ENCODE results near the gene TSHZ3. TPM values are rescaled to one million over a fixed set of nuclear protein-coding genes. Genes with fewer than 3 reads are reported as not detected.

The TSHZ3 gene
- total and polyA plus RNA-seq, 2 of the 13 experiments (the other 11 are each of a cell fraction or from before 2014, with no cell fraction given) = not detected

GRCh38 chr19:31334101-31334848 lies 15.0 kb downstream of the TSHZ3 start:
- H3K9ac ChIP-seq (ENCODE audit: insufficient read depth, low read depth, low read length) = no peak overlapping the region
- TF ChIP-seq HMGA1 (CRISPR knock-in tag; conservative IDR thresholded peaks at IDR 0.05) (no peak), ZNF75D (CRISPR knock-in tag; IDR thresholded peaks at IDR 0.05; ENCODE audit: borderline replicate concordance) (no peak), ZNF180 (CRISPR knock-in tag; IDR thresholded peaks at IDR 0.05; ENCODE audit: borderline replicate concordance, low read depth) (no peak), KLF15 (CRISPR knock-in tag; IDR thresholded peaks at IDR 0.05; ENCODE audit: borderline replicate concordance) (no peak), ZNF432 (CRISPR knock-in tag; IDR thresholded peaks at IDR 0.05; ENCODE audit: borderline replicate concordance) (no peak), PHF20 (CRISPR knock-in tag; IDR thresholded peaks at IDR 0.05) (no peak), HDAC2 (CRISPR knock-in tag; IDR thresholded peaks at IDR 0.05) (no peak)
- H3K4me2 ChIP-seq (ENCODE audit: low read depth, low read length) = no peak overlapping the region
- in situ Hi-C loops (cut with HindIII; ENCODE audit: extremely low pct_ligation_motif_present, low pct_unique_long_range_greater_than_20kb) (no loop called here), intact Hi-C loops (cut with micrococcal nuclease; ENCODE audit: unreplicated experiment) (no loop called here)
- ATAC-seq (no peak), FAIRE-seq (no peak), DNase-seq (ENCODE audit: low spot score) (no peak)
- no peak overlapping the region for H2AFZ ChIP-seq (ENCODE audit: low read length)
- peaks cover 0 to 4% of the 10 kb centered on the region in 2 experiments; a peak in 2 of 5 replicates for H3K27me3 ChIP-seq (ENCODE audit: control insufficient read depth in 1 of 2, insufficient read depth in 2 of 2, low read length in 2 of 2)
- 29% methylated on average over 6 of the region's 7 CpGs for WGBS (ENCODE audit: low lambda C conversion rate)
- no peaks in the 10 kb centered on the region for H3K4me1 ChIP-seq (ENCODE audit: insufficient read depth, low read length)
- CTCF ChIA-PET (ENCODE audit: low intra/inter-chr PET ratio, low total read pairs) = no interaction called here
- no peak overlapping the region for H3K4me3 ChIP-seq (replicated peaks in 1 of 3; ENCODE audit: insufficient read depth in 1 of 3, low read depth in 2 of 3, low read length in 3 of 3)
- no peak overlapping the region for H3K27ac ChIP-seq (ENCODE audit: extremely low read length, insufficient read depth, low read length)
- no peaks in the 10 kb centered on the region for H4K20me1 ChIP-seq (ENCODE audit: insufficient read depth, low read length)
- POLR2A ChIA-PET = no interaction called here
- no peaks in the 10 kb centered on the region for H3K9me3 ChIP-seq (ENCODE audit: low read length)
- no TSS peak for BruUV-seq (replicated peaks)
- no peaks in the 10 kb centered on the region for H3K36me3 ChIP-seq (replicated peaks in 1 of 2; ENCODE audit: control insufficient read depth in 1 of 2, insufficient read depth in 2 of 2, low read length in 2 of 2)
- no peaks in the 10 kb centered on the region for H3K79me2 ChIP-seq (ENCODE audit: insufficient read depth, low read length)

GRCh38 chr19:31332096-31332495 lies 17.1 kb downstream of the TSHZ3 start:
- intact Hi-C loops (cut with micrococcal nuclease; ENCODE audit: unreplicated experiment) (no loop called here), in situ Hi-C loops (cut with HindIII; ENCODE audit: extremely low pct_ligation_motif_present, low pct_unique_long_range_greater_than_20kb) (no loop called here)
- ATAC-seq (no peak), DNase-seq (ENCODE audit: low spot score) (no peak), FAIRE-seq (no peak)
- Histone ChIP-seq H3K9ac (ENCODE audit: insufficient read depth, low read depth, low read length) (no peak overlapping the region), H3K9me3 (ENCODE audit: low read length) (no peaks in the 10 kb centered on the region), H3K79me2 (ENCODE audit: insufficient read depth, low read length) (no peaks in the 10 kb centered on the region), H4K20me1 (ENCODE audit: insufficient read depth, low read length) (no peaks in the 10 kb centered on the region), H3K36me3 (replicated peaks in 1 of 2; ENCODE audit: control insufficient read depth in 1 of 2, insufficient read depth in 2 of 2, low read length in 2 of 2) (no peaks in the 10 kb centered on the region), H3K27me3 (ENCODE audit: control insufficient read depth in 1 of 2, insufficient read depth in 2 of 2, low read length in 2 of 2) (peaks cover 0 to 3% of the 10 kb centered on the region in 2 experiments; a peak in 2 of 5 replicates), H3K4me2 (ENCODE audit: low read depth, low read length) (no peak overlapping the region), H3K4me3 (replicated peaks in 1 of 3; ENCODE audit: insufficient read depth in 1 of 3, low read depth in 2 of 3, low read length in 3 of 3) (no peak overlapping the region), H3K27ac (ENCODE audit: extremely low read length, insufficient read depth, low read length) (no peak overlapping the region), H2AFZ (ENCODE audit: low read length) (no peak overlapping the region), H3K4me1 (ENCODE audit: insufficient read depth, low read length) (no peaks in the 10 kb centered on the region)
- 18% methylated on average over 8 of the region's 8 CpGs for WGBS (ENCODE audit: low lambda C conversion rate)
- POLR2A ChIA-PET = no interaction called here
- CTCF ChIA-PET (ENCODE audit: low intra/inter-chr PET ratio, low total read pairs) = no interaction called here
- no TSS peak for BruUV-seq (replicated peaks)
- no peak for TF ChIP-seq CEBPB (IDR thresholded peaks at IDR 0.05; ENCODE audit: borderline replicate concordance, low read depth, low read length)
- no peak for TF ChIP-seq SNRNP70 (IDR thresholded peaks at IDR 0.05; ENCODE audit: low read depth, low read length)
- TF ChIP-seq TFE3 (CRISPR knock-in tag; IDR thresholded peaks at IDR 0.05) = no peak
- TF ChIP-seq MNT (IDR thresholded peaks at IDR 0.05) = no peak
- TF ChIP-seq ZNF704 (CRISPR knock-in tag; IDR thresholded peaks at IDR 0.05; ENCODE audit: borderline replicate concordance) = no peak
- no peak for TF ChIP-seq YEATS2 (CRISPR knock-in tag; IDR thresholded peaks at IDR 0.05; ENCODE audit: borderline replicate concordance)
- no peak for TF ChIP-seq ZNF460 (CRISPR knock-in tag; IDR thresholded peaks at IDR 0.05; ENCODE audit: borderline replicate concordance)
- no peak for TF ChIP-seq ZNF75D (CRISPR knock-in tag; IDR thresholded peaks at IDR 0.05; ENCODE audit: borderline replicate concordance)

Measured in HepG2 (cell line).